SK-N-SH (cell line): ENCODE results near the gene KCNG4. TPM values are rescaled to one million over a fixed set of nuclear protein-coding genes. Genes with fewer than 3 reads are reported as not detected.

Experiments used
- CTCF ChIA-PET: fragments of 300-600, 350-600 bp; formaldehyde crosslinking; extraction: SDS; loops from one replicate; lab custom pipeline; 2021; lab: Yijun Ruan, JAX
- POLR2A ChIA-PET: fragments of 350-600 bp; sonication (Branson Sonifier 250); formaldehyde crosslinking; extraction: SDS; loops from one replicate; lab custom pipeline; 2020; ENCODE audit warnings: antibody characterized with exemption, inconsistent platforms; lab: Yijun Ruan, JAX
- DNase-seq: peaks from one replicate; pipeline ENCODE4 v3.0.0; 2012
- H2AFZ ChIP-seq: fragments of 200-600 bp; sonication (generic); 2 replicates; pipeline ENCODE4 v1.8.1; 2016; ENCODE audit warnings: antibody characterized with exemption, mild to moderate bottlenecking, low read depth
- H3F3A ChIP-seq: fragments of 200-600 bp; sonication (generic); replicated peaks from 2 replicates; pipeline ENCODE3; 2016; ENCODE audit warnings: antibody characterized with exemption, mild to moderate bottlenecking; ENCODE audit not compliant: insufficient read depth
- H3K27ac ChIP-seq, 2 experiments: fragments of 200-500 bp in 1 of 2; fragments of 200-600 bp in 1 of 2; sonication (Bioruptor generic) in 1 of 2; sonication (generic), shearing (Covaris generic) in 1 of 2; 2 replicates each; pipeline versions ENCODE4 v1.5.1 to v1.6.1; 2014 to 2016; ENCODE audit warnings: low read depth in 2 of 2, inconsistent platforms in 1 of 2, low read length in 1 of 2, mild to moderate bottlenecking in 1 of 2, mixed read lengths in 1 of 2
- H3K27me3 ChIP-seq: fragments of 200-600 bp; sonication (generic), shearing (Covaris generic); 2 replicates; pipeline ENCODE4 v1.6.1; 2016; ENCODE audit warnings: mixed run types; ENCODE audit not compliant: insufficient read depth
- H3K36me3 ChIP-seq, 2 experiments: fragments of 200-500 bp in 1 of 2; fragments of 200-600 bp in 1 of 2; sonication (Bioruptor generic) in 1 of 2; sonication (generic) in 1 of 2; replicated peaks in 1 of 2; 2 replicates each; pipeline versions ENCODE3 to v1.5.1; 2014 to 2016; ENCODE audit warnings: low read length in 1 of 2, mild to moderate bottlenecking in 1 of 2; ENCODE audit not compliant: insufficient read depth in 2 of 2, control insufficient read depth in 1 of 2
- H3K4me1 ChIP-seq, 2 experiments: fragments of 200-500 bp in 1 of 2; fragments of 200-600 bp in 1 of 2; sonication (Bioruptor generic) in 1 of 2; sonication (generic), shearing (Covaris generic) in 1 of 2; 2 replicates each; pipeline versions ENCODE4 v1.5.1 to v1.6.1; 2014 to 2016; ENCODE audit warnings: low read depth in 1 of 2, low read length in 1 of 2, mixed run types in 1 of 2; ENCODE audit not compliant: insufficient read depth in 2 of 2, control insufficient read depth in 1 of 2
- H3K4me2 ChIP-seq: fragments of 200-600 bp; sonication (generic), shearing (Covaris generic); 2 replicates; pipeline ENCODE4 v1.6.1; 2017; ENCODE audit warnings: mixed run types
- H3K4me3 ChIP-seq, 2 experiments: fragments of 200-500 bp in 1 of 2; fragments of 200-600 bp in 1 of 2; sonication (Bioruptor generic) in 1 of 2; sonication (generic), shearing (Covaris generic) in 1 of 2; 2 replicates each; pipeline versions ENCODE4 v1.5.1 to v1.8.1; 2014 to 2016; ENCODE audit warnings: low read depth in 2 of 2, inconsistent platforms in 1 of 2, low read length in 1 of 2, mild to moderate bottlenecking in 1 of 2, mixed read lengths in 1 of 2, moderate library complexity in 1 of 2
- H3K79me2 ChIP-seq: fragments of 200-600 bp; sonication (generic); 2 replicates; pipeline ENCODE4 v1.8.1; 2017; ENCODE audit warnings: mild to moderate bottlenecking; ENCODE audit not compliant: insufficient read depth
- H3K9ac ChIP-seq: fragments of 200-600 bp; sonication (generic); 2 replicates; pipeline ENCODE4 v1.6.1; 2017; ENCODE audit warnings: mixed run types
- H3K9me2 ChIP-seq: fragments of 200-600 bp; sonication (generic); 2 replicates; pipeline ENCODE4 v1.6.1; 2017; ENCODE audit warnings: mixed run types
- H3K9me3 ChIP-seq: fragments of 200-600 bp; sonication (generic); 2 replicates; pipeline ENCODE4 v1.6.1; 2017; ENCODE audit warnings: mixed run types, mild to moderate bottlenecking, moderate library complexity
- H4K20me1 ChIP-seq: fragments of 200-600 bp; sonication (generic); 2 replicates; pipeline ENCODE4 v1.6.1; 2017; ENCODE audit warnings: mild to moderate bottlenecking, mixed run types; ENCODE audit not compliant: insufficient read depth
- CHD2 ChIP-seq: fragments of 150-350 bp; IDR thresholded peaks from 2 replicates; pipeline ENCODE4 v1.6.1; 2018; ENCODE audit warnings: low read length; ENCODE audit not compliant: partially characterized antibody
- EP300 ChIP-seq, 2 experiments: IDR thresholded peaks; 2 replicates each; pipeline versions ENCODE4 v1.4.0 to v1.6.1; 2012; ENCODE audit warnings: borderline replicate concordance in 1 of 2, low read depth in 1 of 2, low read length in 1 of 2
- EZH2phosphoT487 ChIP-seq: fragments of 200-600 bp; sonication (generic); IDR thresholded peaks from 2 replicates; pipeline ENCODE4 v1.6.1; 2017; ENCODE audit warnings: low read depth, mixed run types, mild to moderate bottlenecking, antibody characterized with exemption, moderate library complexity, borderline replicate concordance
- FOSL2 ChIP-seq: IDR thresholded peaks from 2 replicates; pipeline ENCODE4 v1.4.0; 2012; ENCODE audit warnings: low read depth, mild to moderate bottlenecking, moderate library complexity, borderline replicate concordance
- GABPA ChIP-seq: IDR thresholded peaks from 2 replicates; pipeline ENCODE4 v1.4.0; 2012; ENCODE audit warnings: low read depth, mild to moderate bottlenecking
- JUND ChIP-seq: IDR thresholded peaks from 2 replicates; pipeline ENCODE4 v1.4.0; 2012
- MEF2A ChIP-seq: IDR thresholded peaks from 2 replicates; pipeline ENCODE4 v1.4.0; 2012; ENCODE audit warnings: low read depth, borderline replicate concordance
- MXI1 ChIP-seq: IDR thresholded peaks from 2 replicates; pipeline ENCODE4 v1.6.1; 2012; ENCODE audit warnings: mild to moderate bottlenecking, low read depth, low read length, improper control_type of control experiment
- NFIC ChIP-seq: IDR thresholded peaks from 2 replicates; pipeline ENCODE4 v1.4.0; 2012; ENCODE audit warnings: borderline replicate concordance
- POLR2AphosphoS5 ChIP-seq: IDR thresholded peaks from 2 replicates; pipeline ENCODE4 v1.6.1; 2012; ENCODE audit warnings: low read depth, low read length
- RAD21 ChIP-seq: IDR thresholded peaks from 2 replicates; pipeline ENCODE4 v1.6.1; 2012; ENCODE audit warnings: mild to moderate bottlenecking, low read length
- RCOR1 ChIP-seq: fragments of 150-350 bp; IDR thresholded peaks from 2 replicates; pipeline ENCODE4 v1.6.1; 2017; ENCODE audit warnings: antibody characterized with exemption, low read length
- RFX5 ChIP-seq: IDR thresholded peaks from 2 replicates; pipeline ENCODE4 v1.6.1; 2012; ENCODE audit warnings: mild to moderate bottlenecking, improper control_type of control experiment, low read length
- RXRA ChIP-seq: IDR thresholded peaks from 2 replicates; pipeline ENCODE4 v1.4.0; 2012; ENCODE audit warnings: low read depth, mild to moderate bottlenecking, borderline replicate concordance
- SIN3A ChIP-seq: IDR thresholded peaks from 2 replicates; pipeline ENCODE4 v1.6.1; 2012; ENCODE audit warnings: low read depth, mild to moderate bottlenecking, low read length, moderate library complexity, borderline replicate concordance
- TAF1 ChIP-seq: IDR thresholded peaks from 2 replicates; pipeline ENCODE4 v1.6.1; 2012; ENCODE audit warnings: low read depth, mild to moderate bottlenecking, low read length, moderate library complexity, borderline replicate concordance
- TCF12 ChIP-seq: IDR thresholded peaks from 2 replicates; pipeline ENCODE4 v1.4.0; 2012
- WGBS: methylation state at CpG from one replicate; pipeline ENCODE4 v1.1.6; 2017; ENCODE audit warnings: low lambda C conversion rate; 5-methylcytosine and 5-hydroxymethylcytosine counted together
- polyA plus RNA-seq, 3 experiments: library from polyadenylated mRNA; depleted of rRNA; stranded (reverse); fragments of >200 nt; gene quantifications; 2 replicates each; pipeline ENCODE4 v1.2.3, GENCODE V29; 2012
- TF ChIP-seq, protein P1 (sequence below): IDR thresholded peaks from 2 replicates; pipeline ENCODE4 v1.4.0; 2012; ENCODE audit warnings: low read depth, borderline replicate concordance
- TF ChIP-seq, protein P2 (sequence below): IDR thresholded peaks from 2 replicates; pipeline ENCODE4; 2012
- TF ChIP-seq, protein P3 (sequence below): fragments of 200-600 bp; sonication (generic); IDR thresholded peaks from 2 replicates; pipeline ENCODE4 v1.6.1; 2017; ENCODE audit warnings: antibody characterized with exemption, mild to moderate bottlenecking, moderate library complexity
- TF ChIP-seq, protein P4 (sequence below): IDR thresholded peaks from 2 replicates; pipeline ENCODE4 v1.4.0; 2012; ENCODE audit warnings: low read depth, borderline replicate concordance

The KCNG4 gene
- polyA plus RNA-seq, 1 of the 3 experiments (the other 2 are of a cell fraction) = not detected

DNA sequence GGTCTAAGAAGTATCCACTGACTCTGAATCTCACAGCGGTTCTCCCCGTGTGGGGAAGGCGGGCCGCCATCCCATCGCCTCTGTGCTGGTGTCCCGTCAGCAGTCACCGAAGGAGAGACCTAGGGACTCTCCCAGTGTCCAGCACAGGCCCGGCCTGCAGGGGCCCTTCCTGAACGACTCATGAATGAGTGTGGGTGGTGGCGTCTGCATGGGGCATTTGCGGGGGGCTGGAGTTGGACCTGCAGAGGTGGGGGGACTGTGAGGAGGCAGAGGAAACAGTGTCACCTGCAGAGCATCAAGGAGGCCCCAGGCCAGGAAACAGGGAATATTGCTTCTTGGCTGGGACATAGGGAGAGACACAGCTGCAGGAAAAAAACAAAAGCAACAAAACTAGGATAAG is 10.3 kb downstream of the KCNG4 start:
- CTCF ChIA-PET = no interaction called here
- POLR2A ChIA-PET = no interaction called here
- H2AFZ ChIP-seq = no peak overlapping the region
- TF ChIP-seq FOSL2 (no peak), GABPA (no peak), MXI1 (no peak), EZH2phosphoT487 (no peak), SIN3A (no peak), RXRA (no peak), RAD21 (no peak), MEF2A (no peak), TCF12 (no peak), CHD2 (no peak), RCOR1 (no peak), JUND (no peak)
- TF ChIP-seq, protein P1, sequence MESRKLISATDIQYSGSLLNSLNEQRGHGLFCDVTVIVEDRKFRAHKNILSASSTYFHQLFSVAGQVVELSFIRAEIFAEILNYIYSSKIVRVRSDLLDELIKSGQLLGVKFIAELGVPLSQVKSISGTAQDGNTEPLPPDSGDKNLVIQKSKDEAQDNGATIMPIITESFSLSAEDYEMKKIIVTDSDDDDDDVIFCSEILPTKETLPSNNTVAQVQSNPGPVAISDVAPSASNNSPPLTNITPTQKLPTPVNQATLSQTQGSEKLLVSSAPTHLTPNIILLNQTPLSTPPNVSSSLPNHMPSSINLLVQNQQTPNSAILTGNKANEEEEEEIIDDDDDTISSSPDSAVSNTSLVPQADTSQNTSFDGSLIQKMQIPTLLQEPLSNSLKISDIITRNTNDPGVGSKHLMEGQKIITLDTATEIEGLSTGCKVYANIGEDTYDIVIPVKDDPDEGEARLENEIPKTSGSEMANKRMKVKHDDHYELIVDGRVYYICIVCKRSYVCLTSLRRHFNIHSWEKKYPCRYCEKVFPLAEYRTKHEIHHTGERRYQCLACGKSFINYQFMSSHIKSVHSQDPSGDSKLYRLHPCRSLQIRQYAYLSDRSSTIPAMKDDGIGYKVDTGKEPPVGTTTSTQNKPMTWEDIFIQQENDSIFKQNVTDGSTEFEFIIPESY = no peak
- TF ChIP-seq, all 33 proteins: peak for 0
- WGBS = 90% methylated on average over 10 of the region's 11 CpGs
- Histone ChIP-seq H3K9ac (no peak overlapping the region), H4K20me1 (no peaks in the 10 kb centered on the region), H3F3A (peaks cover 3% of the 10 kb centered on the region), H3K9me2 (no peaks in the 10 kb centered on the region), H3K4me3 (no peak overlapping the region), H3K4me2 (no peak overlapping the region), H3K79me2 (no peaks in the 10 kb centered on the region), H3K27ac (no peak overlapping the region; a peak in 1 of 4 replicates), H3K36me3 (no peaks in the 10 kb centered on the region), H3K27me3 (no peaks in the 10 kb centered on the region), H3K4me1 (peaks cover 7 to 18% of the 10 kb centered on the region in 2 experiments; a peak in 2 of 4 replicates), H3K9me3 (no peaks in the 10 kb centered on the region)
- no peak for DNase-seq

DNA sequence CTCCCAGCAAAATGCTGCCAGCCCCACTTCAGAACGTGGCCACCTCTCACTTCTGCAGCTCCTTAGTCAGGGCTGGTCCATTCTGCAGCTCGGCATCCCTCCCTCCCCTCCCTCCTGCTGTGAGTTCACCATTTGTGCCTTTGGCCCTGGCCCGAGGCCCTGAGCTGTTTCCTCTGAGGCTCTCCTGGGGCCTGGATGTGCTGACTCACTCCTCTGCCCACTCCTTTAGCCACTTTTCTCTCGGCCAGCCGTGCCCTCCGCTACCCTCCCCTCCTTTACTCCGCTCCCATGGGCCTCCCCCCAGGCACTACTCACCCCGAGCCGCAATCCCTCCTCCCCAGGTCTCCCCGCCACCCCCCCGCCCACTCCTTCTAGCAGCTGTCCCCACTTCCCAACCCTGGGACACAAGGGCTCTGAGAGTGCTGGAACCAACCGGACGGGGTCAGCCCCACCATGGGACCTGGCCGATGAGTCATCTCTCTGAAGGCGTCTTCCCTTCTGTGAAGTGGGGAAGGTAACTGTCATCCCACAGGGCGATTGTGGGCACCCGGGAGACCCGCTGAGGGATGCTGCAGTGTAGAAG is 11.5 kb downstream of the KCNG4 start:
- H3K4me3 ChIP-seq = no peak overlapping the region; a peak in 1 of 4 replicates
- H3K27ac ChIP-seq = peak overlapping the region in 1 of 2 experiments; percentile 76; a peak in 2 of 4 replicates
- H3K36me3 ChIP-seq = no peaks in the 10 kb centered on the region
- H3K9me2 ChIP-seq = no peaks in the 10 kb centered on the region
- ChIA-PET CTCF (interaction anchor here (1.1 kb wide), 1 partner anchor 49 kb away, joined by 3 read pairs; no protein-coding TSS in a partner anchor), POLR2A (no interaction called here)
- H3K4me2 ChIP-seq = peak overlapping the region; percentile 74
- H3K9ac ChIP-seq = peak overlapping the region; percentile 57; the same call in 1 of the 2 replicates
- TF ChIP-seq, protein P2, sequence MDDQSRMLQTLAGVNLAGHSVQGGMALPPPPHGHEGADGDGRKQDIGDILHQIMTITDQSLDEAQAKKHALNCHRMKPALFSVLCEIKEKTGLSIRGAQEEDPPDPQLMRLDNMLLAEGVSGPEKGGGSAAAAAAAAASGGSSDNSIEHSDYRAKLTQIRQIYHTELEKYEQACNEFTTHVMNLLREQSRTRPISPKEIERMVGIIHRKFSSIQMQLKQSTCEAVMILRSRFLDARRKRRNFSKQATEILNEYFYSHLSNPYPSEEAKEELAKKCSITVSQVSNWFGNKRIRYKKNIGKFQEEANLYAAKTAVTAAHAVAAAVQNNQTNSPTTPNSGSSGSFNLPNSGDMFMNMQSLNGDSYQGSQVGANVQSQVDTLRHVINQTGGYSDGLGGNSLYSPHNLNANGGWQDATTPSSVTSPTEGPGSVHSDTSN = 0 out of 2 replicates have a peak, but pooled peaks have one; percentile 3
- TF ChIP-seq NFIC (peak; percentile 70), TAF1 (peak; percentile 40; the same call in 1 of the 2 replicates), TCF12 (peak; percentile 55), POLR2AphosphoS5 (0 out of 2 replicates have a peak, but pooled peaks have one; percentile 24), SIN3A (0 out of 2 replicates have a peak, but pooled peaks have one; percentile 31), RXRA (peak; percentile 36; the same call in 1 of the 2 replicates), RFX5 (no peak), EP300 (IDR thresholded peaks at IDR 0.05; ENCODE audit: borderline replicate concordance in 1 of 2, low read depth in 1 of 2, low read length in 1 of 2) (peak in 1 of 2 experiments; percentile 13; a peak in 1 of 4 replicates), JUND (peak; percentile 44), FOSL2 (peak; percentile 39), EZH2phosphoT487 (no peak)
- TF ChIP-seq, protein P3, sequence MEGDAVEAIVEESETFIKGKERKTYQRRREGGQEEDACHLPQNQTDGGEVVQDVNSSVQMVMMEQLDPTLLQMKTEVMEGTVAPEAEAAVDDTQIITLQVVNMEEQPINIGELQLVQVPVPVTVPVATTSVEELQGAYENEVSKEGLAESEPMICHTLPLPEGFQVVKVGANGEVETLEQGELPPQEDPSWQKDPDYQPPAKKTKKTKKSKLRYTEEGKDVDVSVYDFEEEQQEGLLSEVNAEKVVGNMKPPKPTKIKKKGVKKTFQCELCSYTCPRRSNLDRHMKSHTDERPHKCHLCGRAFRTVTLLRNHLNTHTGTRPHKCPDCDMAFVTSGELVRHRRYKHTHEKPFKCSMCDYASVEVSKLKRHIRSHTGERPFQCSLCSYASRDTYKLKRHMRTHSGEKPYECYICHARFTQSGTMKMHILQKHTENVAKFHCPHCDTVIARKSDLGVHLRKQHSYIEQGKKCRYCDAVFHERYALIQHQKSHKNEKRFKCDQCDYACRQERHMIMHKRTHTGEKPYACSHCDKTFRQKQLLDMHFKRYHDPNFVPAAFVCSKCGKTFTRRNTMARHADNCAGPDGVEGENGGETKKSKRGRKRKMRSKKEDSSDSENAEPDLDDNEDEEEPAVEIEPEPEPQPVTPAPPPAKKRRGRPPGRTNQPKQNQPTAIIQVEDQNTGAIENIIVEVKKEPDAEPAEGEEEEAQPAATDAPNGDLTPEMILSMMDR = no peak
- TF ChIP-seq, protein P4, sequence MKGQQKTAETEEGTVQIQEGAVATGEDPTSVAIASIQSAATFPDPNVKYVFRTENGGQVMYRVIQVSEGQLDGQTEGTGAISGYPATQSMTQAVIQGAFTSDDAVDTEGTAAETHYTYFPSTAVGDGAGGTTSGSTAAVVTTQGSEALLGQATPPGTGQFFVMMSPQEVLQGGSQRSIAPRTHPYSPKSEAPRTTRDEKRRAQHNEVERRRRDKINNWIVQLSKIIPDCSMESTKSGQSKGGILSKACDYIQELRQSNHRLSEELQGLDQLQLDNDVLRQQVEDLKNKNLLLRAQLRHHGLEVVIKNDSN = no peak
- no peaks in the 10 kb centered on the region for H3K79me2 ChIP-seq
- H3K9me3 ChIP-seq = no peaks in the 10 kb centered on the region
- 7% methylated on average over 18 of the region's 18 CpGs for WGBS
- DNase-seq = peak; percentile 50
- no peaks in the 10 kb centered on the region for H3K27me3 ChIP-seq
- no peaks in the 10 kb centered on the region for H4K20me1 ChIP-seq
- H3F3A ChIP-seq = peaks cover 3% of the 10 kb centered on the region
- peak overlapping the region; percentile 59; the same call in 1 of the 2 replicates for H2AFZ ChIP-seq
- peaks cover 5 to 21% of the 10 kb centered on the region in 2 experiments; a peak in 2 of 4 replicates for H3K4me1 ChIP-seq
